Heart right ventricle (tissue), 16 donors: Measurements from ENCODE around the gene POLR3K. TPM values are rescaled to one million over a fixed set of nuclear protein-coding genes. Genes with fewer than 3 reads are reported as not detected.

Source experiments
- ATAC-seq, 8 donors: fragments of 200-7000 bp; cut with Tn5 transposase; one replicate each; pipeline ENCODE4 v1.9.1; 2020; ENCODE audit warnings: mild to moderate bottlenecking in 8 of 8, moderate library complexity in 8 of 8, moderate number of reproducible peaks in 1 of 8
- DNase-seq, 2 donors: peaks; one replicate each; pipeline ENCODE4 v3.0.0-alpha.2; 2020
- H3K27ac ChIP-seq, 10 donors: fragments of 200-600 bp; sonication (generic) in 2 of 10; one replicate each; pipeline versions ENCODE4 v1.5.0 to v1.8.0; 2020 to 2022; ENCODE audit warnings: mild to moderate bottlenecking in 3 of 10
- H3K27me3 ChIP-seq, 7 donors: fragments of 200-600 bp; one replicate each; pipeline ENCODE4 v1.8.0; 2021 to 2022; ENCODE audit warnings: mild to moderate bottlenecking in 2 of 7
- H3K36me3 ChIP-seq, 9 donors: fragments of 200-600 bp; sonication (generic) in 1 of 9; one replicate each; pipeline versions ENCODE4 v1.5.0 to v1.8.0; 2020 to 2022; ENCODE audit warnings: mild to moderate bottlenecking in 2 of 9
- H3K4me1 ChIP-seq, 9 donors: fragments of 200-600 bp; sonication (generic) in 1 of 9; one replicate each; pipeline versions ENCODE4 v1.5.0 to v1.8.0; 2020 to 2022; ENCODE audit warnings: mild to moderate bottlenecking in 4 of 9
- H3K4me3 ChIP-seq, 10 donors: fragments of 200-600 bp; sonication (generic) in 2 of 10; one replicate each; pipeline versions ENCODE4 v1.5.0 to v1.8.0; 2020 to 2022; ENCODE audit warnings: mild to moderate bottlenecking in 7 of 10, moderate library complexity in 2 of 10
- H3K9me3 ChIP-seq, 11 donors: fragments of 200-600 bp in 10 of 11; sonication (generic) in 2 of 11; one replicate each; pipeline versions ENCODE4 v1.5.0 to v1.8.0; 2013 to 2022; ENCODE audit warnings: mild to moderate bottlenecking in 2 of 11, control low read depth in 1 of 11, moderate library complexity in 1 of 11
- CTCF ChIP-seq, 9 donors: fragments of 200-600 bp; sonication (generic) in 2 of 9; IDR thresholded peaks; one replicate each; pipeline versions ENCODE4 v1.5.0 to v1.8.0; 2021 to 2022; ENCODE audit warnings: antibody characterized with exemption in 9 of 9, mild to moderate bottlenecking in 5 of 9, moderate library complexity in 1 of 9
- WGBS, 2 donors: extraction: QIAGEN DNeasy Blood & Tissue Kit; methylation state at CpG; one replicate each; pipeline ENCODE4 v1.1.7; 2013; ENCODE audit warnings: inconsistent platforms in 1 of 2; 5-methylcytosine and 5-hydroxymethylcytosine counted together
- intact Hi-C, 10 donors: fragments of 100-400 bp; cut with DNase I; formaldehyde crosslinking; loops; one replicate each; pipeline versions ENCODE4 v1.11.1 to v1.14.2; 2022
- long read RNA-seq, 3 donors: library from polyadenylated mRNA; unstranded; transcript quantifications; one replicate each; pipeline ENCODE4 v2.0.0, GENCODE V29; 2020 to 2021
- polyA plus RNA-seq, 2 donors: library from polyadenylated mRNA; stranded (reverse); fragments of 200-250 nt; gene quantifications; one replicate each; pipeline ENCODE4 v1.2.3, GENCODE V29; 2013
- total RNA-seq, 10 donors: library from RNA; stranded (reverse); fragmentation: NEBNext Ultra II Directional in 3 of 10; extraction: Animal tissue kit (Norgen Biotek cat#: 25700) in 3 of 10; gene quantifications; one replicate each; pipeline versions ENCODE4 v1.2.1 to v1.2.4, GENCODE V29; 2021 to 2023
- donor health status: Arrhythmogenic right ventricular cardiomyopathy.
- donor health status: ischemic (EF 13 %, LVEDD 7.1; RV severe dilation, severe dysfunction).
- donor health status: healthy with polysubstance abuse.
- donor health status: DM: no; HTN: yes; CAD: no.
- donor health status: DM: no; HTN: no; CAD: no.
- donor health status: ischemic (EF 25% LVEDD 6.9; RV normal size, moderate dysfunction).
- donor health status: ischemic (EF 25% LVEDD 5.7; RV mildly dilated, moderate dysfunction).
- donor health status: healthy.
- donor health status: DM: yes; HTN: yes; CAD: no.
- donor health status: Ischemic cardiomyopathy.
- donor health status: ischemic (EF 35%, LVEDD 5.7; RV mildly dilated, moderate dysfunction).
- donor health status: nonischemic (EF 11% LVEDD 7.7; RV severe dilation, severe dysfunction).
- donor health status: DM: yes; HTN: yes; CAD: no.
- donor health status: PGD.
- donor health status: ischemic (EF 29% LVEDD 5.4; RV normal size, mild dysfunction).
- donor health status: nonischemic (EF 23%, LVEDD 6.1; RV moderate dilation, normal function).

The POLR3K gene
- total RNA-seq (10 to 100 TPM in 7 of 10 donors, 1 to 10 TPM in 3; 9.1 to 11.8 (median 10.5) TPM), polyA plus RNA-seq (10 to 100 TPM in 1 of 2 donors, 1 to 10 TPM in 1; 6.7 to 19.2 TPM)
- long read RNA-seq, donor 1, transcript POLR3K-201 (3 exons, 1,392 nt): major isoform, 23 of 24 reads
- long read RNA-seq, donor 1, partial matches to known transcripts: 0 of 24 reads
- long read RNA-seq, donor 1, other reads (novel, unspliced or antisense): 1 of 24 reads
- long read RNA-seq, donor 2, transcript POLR3K-201 (3 exons, 1,392 nt): major isoform, 16 of 17 reads
- long read RNA-seq, donor 2, partial matches to known transcripts: 0 of 17 reads
- long read RNA-seq, donor 2, other reads (novel, unspliced or antisense): 1 of 17 reads
- long read RNA-seq, donor 3, partial matches to known transcripts: 0 of 1 reads
- long read RNA-seq, donor 3, other reads (novel, unspliced or antisense): 0 of 1 reads

DNA sequence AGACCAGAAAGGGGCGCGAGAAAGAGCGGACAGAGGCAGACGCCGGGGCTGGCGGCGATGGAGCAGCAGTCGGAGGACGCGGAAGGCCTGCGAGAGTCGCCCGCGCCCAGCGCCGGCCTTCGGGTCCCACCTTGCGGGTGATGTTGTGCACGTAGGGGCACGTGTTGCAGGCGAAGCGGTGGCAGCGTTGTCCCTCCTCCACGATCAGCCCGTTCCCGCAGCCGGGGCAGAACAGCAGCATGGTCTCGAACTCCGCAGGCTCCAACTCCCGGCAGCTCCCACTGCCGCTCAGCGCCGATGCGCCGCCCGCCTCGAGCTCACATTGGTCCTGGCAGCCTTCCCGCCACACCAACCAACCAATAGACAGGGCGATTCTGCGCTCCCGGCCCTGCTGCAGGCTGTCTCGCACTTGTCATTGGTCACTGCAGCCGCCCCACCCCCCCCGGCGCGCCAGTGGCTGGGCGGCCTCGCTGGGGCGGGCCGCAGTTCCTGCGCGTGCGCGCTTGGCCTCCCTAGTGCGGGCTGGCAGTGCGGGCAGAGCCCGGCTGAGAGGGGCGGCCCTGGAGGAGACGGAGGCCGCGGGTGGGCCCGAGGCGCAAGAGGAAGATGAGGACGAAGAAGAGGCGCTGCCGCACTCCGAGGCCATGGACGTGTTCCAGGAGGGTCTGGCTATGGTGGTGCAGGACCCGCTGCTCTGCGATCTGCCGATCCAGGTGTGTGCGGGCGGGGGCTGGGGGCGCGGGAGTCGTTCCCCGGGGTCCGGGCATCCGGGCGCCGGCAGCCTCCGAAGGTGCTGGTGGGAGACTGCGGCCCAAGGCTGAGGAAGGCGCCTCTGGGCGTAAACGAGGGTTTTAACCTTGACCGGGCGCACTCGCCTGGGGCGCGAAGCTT, at the start of gene POLR3K, which contains the start of gene SNRNP25:
POLR3K (minus strand) TSS at position 263 of the 891 bp plus-strand sequence; CDS start at position 241, 22 bp downstream.
SNRNP25 (plus strand) TSS at position 483 of the 891 bp plus-strand sequence; CDS start at position 672, 189 bp downstream.
- Histone ChIP-seq H3K4me3 (peak within 1 kb of the TSS; percentile 67 to 91 (median 82)), H3K27me3 (no peaks in the 10 kb centered on the region), H3K27ac (peak within 1 kb of the TSS; percentile 58 to 88 (median 80)), H3K36me3 (peaks cover 0 to 61% (median 20%) of the 10 kb centered on the region in 9 donors), H3K4me1 (peaks cover 0 to 29% (median 21%) of the 10 kb centered on the region in 9 donors), H3K9me3 (no peaks in the 10 kb centered on the region)
- DNase-seq (peak; percentile 99 to 100), ATAC-seq (peak; percentile 94 to 98 (median 97))
- WGBS, 2 donors: 1% methylated on average over 88 to 91 of the region's 91 CpGs
- TF ChIP-seq CTCF (IDR thresholded peaks at IDR 0.05): no peak
- intact Hi-C loops: no loop called here

DNA sequence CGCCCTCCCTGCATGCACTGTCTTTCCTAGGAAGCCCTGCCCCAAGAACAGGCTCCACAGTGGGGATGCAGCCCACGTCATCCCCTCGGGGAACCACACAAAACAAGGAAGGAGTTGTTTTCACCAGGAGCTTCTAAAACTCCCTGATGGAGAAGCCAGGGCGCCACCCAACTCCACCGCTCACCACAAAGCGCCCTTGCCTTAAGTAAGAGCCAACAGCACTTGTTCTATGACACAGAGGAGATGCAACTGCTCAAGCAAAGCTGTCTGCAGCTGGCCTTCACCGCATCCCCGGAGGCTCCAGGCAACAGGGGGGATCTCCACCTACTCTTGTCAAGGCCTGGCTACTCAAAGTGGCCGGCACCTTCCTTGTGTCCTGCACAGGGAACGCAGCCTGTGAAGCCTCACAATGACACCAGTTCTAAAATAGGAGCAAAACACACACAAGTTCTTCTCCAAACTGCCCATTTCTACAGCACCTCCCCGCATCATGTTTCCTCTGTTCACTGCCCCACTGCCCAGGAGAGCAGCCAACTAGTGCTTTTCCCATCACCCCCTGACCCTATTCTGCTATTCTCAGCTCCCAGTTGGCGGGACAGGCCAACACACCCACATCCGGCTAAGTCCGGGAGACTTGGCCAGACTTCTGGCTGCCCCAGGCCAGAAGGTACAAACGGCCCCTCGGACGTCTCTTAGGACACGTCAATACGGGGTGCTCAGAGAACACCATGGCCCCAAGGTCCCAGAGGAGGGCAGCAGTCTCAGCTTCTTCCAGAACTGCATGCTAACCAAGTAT, 48.9 kb upstream of the POLR3K start:
- 44 to 57% methylated on average over 19 of the region's 19 CpGs for WGBS, 2 donors
- DNase-seq: peak; percentile 67 to 74
- peaks cover 0 to 49% (median 0%) of the 10 kb centered on the region in 9 donors for H3K36me3 ChIP-seq
- no peaks in the 10 kb centered on the region for H3K27me3 ChIP-seq
- H3K4me1 ChIP-seq: peaks cover 9 to 52% (median 29%) of the 10 kb centered on the region in 9 donors
- intact Hi-C loops: no loop called here
- peak overlapping the region; percentile 53 to 85 (median 78) for H3K27ac ChIP-seq
- no peak for TF ChIP-seq CTCF (IDR thresholded peaks at IDR 0.05)
- peak overlapping the region in 2 of 10 donors; percentile 12 to 25 for H3K4me3 ChIP-seq
- ATAC-seq: peak; percentile 65 to 88 (median 80)
- no peaks in the 10 kb centered on the region for H3K9me3 ChIP-seq

GRCh38 chr16:101586-101985, 48.2 kb upstream of the POLR3K start:
- intact Hi-C loops: no loop called here
- Histone ChIP-seq H3K4me3 (peak overlapping the region in 1 of 10 donors; percentile 12), H3K27ac (peak overlapping the region; percentile 53 to 85 (median 78)), H3K9me3 (no peaks in the 10 kb centered on the region), H3K4me1 (peaks cover 9 to 53% (median 31%) of the 10 kb centered on the region in 9 donors), H3K36me3 (peaks cover 0 to 49% (median 0%) of the 10 kb centered on the region in 9 donors), H3K27me3 (no peaks in the 10 kb centered on the region)
- 77 to 87% methylated on average over 6 of the region's 6 CpGs for WGBS, 2 donors
- no peak for ATAC-seq
- no peak for TF ChIP-seq CTCF (IDR thresholded peaks at IDR 0.05)
- DNase-seq: no peak
